NCI-H2171 treated with DMSO at 0.1 percent for 48 hours (cell line): ENCODE measurements around the gene ARHGEF38.

Experiments used
- DNase-seq: peaks from one replicate; lab custom pipeline; 2025; lab: John Stamatoyannopoulos, UW

The ARHGEF38 gene, protein sequence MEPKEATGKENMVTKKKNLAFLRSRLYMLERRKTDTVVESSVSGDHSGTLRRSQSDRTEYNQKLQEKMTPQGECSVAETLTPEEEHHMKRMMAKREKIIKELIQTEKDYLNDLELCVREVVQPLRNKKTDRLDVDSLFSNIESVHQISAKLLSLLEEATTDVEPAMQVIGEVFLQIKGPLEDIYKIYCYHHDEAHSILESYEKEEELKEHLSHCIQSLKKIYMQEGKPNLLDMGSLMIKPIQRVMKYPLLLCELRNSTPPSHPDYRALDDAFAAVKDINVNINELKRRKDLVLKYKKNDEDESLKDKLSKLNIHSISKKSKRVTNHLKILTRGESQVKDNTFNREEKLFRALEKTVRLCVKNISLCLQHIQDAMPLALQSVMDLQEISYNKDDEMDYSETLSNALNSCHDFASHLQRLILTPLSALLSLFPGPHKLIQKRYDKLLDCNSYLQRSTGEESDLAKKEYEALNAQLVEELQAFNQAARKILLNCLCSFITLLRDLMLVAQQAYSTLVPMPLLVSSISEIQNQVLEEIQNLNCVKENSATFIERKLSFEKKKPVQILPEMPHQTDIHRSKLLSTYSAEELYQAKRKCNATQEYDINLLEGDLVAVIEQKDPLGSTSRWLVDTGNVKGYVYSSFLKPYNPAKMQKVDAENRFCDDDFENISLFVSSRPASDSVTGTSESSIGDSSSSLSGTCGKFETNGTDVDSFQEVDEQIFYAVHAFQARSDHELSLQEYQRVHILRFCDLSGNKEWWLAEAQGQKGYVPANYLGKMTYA

DNA sequence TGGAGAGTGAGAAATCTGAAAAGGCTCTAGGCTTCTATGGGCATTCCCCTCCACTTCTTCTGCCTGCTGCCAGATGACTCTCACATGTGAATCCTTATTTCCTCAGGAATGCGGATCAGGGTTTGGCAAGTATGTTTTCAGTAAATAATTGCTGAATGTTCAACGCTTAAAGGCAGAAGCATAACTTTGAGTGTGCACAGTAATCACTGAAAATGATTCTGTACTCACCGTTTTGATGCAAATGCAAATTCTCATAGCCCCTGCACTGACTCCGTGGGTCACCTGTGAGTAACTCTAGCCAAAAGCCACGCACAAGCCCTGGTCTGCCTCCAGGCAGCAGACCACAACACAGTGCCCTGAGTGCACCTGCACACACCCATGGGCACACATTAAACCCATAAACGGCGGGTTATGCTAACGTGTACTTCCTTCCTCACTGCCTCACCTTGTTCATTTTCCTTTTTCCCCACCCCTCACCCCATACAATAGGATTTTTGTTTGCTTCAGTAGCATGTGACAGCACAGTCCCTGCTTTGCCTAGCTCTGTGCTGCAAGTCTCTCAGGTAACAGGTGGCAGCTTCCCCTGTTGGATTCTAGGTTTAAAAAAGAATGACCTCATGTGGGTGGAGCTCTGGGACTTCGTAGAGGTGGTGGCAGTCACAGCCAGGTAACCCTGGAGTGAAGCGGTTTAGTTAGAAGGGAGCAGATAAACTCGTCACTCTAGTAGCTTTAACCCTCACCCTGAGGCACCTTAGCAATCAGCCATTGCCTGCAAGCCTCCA is at the start of gene ARHGEF38:
Gene ARHGEF38 (plus strand): TSS at position 656 of the 782 bp plus-strand sequence. CDS start 146 bp downstream, outside the sequence.
- no peak for DNase-seq

DNA sequence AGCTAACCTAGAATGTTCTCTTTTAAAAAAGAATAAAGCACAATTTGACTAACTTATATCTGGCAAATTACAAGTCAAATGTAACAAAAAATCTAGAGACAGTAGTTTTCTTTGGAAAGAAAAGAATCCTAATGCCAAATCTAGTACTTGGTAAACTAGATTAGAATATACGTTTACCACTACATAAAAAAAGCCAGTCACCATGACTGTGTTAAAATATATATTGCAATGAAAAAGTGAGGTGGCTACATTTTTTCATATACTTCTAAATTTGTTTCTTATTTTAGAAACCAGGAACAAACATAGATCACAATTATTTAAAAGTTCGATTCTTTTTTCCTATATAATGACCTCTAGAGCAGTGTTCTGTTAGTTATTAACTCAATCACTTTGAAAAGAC is 48.9 kb upstream of the ARHGEF38 start:
- no peak for DNase-seq

DNA sequence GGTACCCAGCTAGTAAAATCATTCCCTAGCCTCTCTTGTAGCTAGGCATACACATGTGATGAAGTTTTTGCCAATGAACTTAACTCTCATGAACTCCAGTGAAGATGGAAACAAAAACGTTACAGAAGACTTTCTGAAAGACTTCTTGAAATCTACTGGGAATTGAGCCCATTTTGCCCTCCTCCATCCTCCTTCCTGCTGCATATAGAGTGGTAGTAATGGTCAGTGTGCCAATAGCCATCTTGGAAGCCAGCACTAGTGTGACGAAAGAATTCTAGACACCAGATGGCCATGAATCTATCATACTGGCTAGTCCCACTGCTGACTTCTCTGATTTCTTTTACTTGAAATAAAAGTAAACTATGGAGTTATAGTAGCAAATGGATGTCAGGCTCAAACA is 47.7 kb upstream of the ARHGEF38 start:
- DNase-seq = no peak

DNA sequence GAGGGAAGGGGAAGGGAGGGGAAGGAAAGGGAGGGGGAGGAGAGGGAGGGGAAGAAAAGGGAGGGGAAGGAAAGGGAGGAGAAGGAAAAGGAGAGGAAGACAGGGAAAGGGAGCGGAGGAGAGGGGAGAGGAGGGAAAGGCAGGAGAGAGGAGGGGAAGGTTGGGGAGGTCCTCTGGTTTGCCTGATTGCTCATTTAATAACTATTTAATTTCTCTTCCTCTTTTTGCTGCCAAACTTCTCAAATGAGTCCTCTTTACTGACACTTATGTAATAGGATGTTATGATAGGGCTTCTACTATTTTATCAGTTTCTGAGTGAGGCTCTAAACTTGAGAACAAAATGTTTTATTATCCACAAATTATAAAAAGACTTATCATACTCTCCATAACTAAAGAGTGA is 43.1 kb upstream of the ARHGEF38 start:
- DNase-seq = no peak

DNA sequence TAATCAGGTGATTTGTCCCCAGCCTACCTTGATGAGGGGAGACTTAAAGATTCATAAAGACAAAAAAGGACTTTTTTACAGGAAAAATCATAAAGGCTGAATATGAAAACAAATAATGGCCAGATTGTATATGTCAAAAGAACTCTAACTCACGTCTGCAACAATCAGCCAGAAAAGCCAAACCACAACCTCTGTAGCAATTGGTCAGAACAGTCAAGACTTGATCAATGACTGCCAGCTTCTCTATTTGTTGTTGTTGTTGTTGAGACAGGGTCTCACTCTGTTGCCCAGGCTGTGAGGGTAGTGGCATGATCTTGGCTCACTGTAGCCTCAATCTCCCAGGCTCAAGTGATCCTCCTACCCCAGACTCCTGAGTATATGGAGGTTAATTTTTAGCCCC is 42.7 kb upstream of the ARHGEF38 start:
- DNase-seq = no peak

DNA sequence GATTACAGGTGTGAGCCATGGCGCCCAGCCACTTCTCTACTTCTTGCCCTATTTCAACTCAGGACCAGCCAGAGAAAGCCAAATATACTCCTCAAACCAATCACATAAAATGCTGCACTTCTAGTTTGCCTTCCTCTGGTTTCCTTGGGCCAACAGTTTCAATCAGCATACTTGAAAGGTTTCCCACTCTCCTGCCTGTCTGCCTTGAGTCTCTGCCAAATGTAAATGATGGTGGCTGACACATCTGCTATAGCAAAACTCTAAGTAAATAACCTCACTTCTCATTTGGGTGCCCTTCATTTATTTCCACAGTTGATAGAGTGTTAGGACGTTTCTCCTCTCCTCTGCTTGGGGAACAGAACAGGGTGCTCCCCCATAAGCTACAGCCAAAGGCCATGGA is 42.2 kb upstream of the ARHGEF38 start:
- DNase-seq = no peak

DNA sequence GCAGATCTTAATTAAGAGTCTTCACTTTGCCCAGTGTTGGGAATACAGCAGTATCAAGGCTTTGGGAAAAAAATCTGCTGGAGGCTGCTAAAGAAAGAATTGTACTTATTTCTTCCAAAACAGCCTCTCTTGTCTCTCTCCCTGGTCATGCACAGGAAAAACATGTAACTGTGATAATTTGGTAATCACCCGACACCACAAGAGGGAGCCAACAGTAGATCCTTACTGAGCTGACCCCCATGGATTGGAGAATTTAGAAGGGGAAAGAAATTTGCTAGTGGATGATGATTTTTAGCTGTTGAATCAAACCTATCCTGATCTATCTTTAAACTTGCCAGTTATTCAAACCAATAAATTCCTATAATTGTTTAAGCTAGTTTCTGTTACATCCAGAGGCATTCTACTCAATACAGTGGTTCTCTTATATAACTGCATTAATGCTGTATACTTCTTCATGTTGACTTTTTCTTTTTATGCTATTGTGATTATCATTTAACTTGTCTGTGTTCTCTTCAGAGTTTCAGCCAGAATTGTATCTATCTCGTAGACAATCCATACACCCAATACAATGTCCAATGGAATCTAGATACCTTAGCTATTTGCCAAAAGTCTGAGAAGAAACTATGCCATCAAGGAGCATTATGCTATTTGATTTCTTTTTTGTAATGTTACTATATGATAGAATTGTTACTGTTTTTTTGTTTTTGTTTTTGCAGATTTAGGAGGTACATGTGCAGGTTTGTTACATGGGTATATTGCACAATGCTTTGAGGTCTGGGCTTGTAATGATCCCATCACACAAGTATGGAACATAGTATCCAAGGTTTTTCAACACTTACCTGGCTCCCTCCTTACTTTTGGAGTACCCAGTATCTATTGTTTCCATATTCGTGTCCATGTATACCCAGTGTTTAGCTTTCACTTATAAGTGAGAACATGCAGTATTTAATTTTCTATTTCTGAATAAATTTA is 31.3 kb upstream of the ARHGEF38 start:
- peak; percentile 2 for DNase-seq

DNA sequence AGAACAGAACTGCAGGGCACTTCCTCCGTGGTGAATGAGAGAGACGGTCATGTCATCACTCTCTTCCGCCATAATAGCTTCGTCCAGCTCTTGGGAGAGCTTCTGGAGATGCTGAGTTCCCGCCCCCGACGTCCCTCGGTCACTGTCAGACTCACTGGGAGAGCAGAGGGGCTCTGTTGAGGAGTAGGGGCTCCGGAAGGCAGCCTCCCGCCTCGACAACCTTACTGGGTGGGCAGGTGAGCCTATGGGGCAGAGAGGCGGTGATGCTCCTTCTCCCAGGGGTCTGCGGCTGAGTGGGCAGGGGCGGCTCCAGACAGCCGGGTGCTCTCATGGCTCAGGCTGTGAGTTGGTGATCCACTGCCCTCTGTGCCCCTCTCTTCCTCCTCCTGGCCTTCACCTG is 25.8 kb upstream of the ARHGEF38 start:
- no peak for DNase-seq

DNA sequence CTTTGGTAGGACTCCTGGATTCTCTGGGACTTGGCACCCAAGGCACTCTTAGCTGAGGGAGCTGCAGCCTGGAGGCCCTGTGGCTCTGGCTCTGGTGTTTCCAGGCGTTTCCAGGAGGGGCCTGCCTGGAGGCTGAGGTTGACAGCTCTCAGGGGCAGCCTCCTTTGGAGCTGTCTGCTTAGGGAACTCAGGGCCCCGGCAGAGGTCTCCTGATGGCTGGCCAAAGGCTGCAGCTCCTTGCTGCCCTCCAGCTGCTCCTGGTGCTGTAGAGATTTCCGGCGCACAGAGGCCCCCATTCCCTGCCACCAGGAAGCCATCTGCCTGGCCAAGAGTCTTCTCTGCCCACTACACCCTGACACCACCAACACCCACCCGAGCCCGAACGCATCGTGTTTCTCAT is 25.3 kb upstream of the ARHGEF38 start:
- no peak for DNase-seq

DNA sequence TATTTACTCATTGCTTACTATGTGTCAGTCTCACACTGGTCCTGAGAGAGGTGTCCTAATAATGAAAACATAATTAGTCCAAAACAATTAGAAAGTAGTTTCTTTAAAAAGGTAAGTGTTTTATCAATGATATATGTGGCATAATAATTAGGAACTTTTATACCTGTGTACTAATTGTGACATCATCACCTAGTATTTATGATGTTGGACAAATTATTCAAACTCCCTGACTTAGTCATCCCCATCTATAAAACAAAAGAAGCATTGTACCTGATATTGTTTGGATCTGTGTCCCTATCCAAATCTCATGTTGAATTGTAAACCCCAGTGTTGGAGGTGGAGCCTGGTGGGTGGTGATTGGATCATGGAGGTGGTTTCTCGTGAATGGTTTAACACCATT is 15.8 kb upstream of the ARHGEF38 start:
- no peak for DNase-seq

DNA sequence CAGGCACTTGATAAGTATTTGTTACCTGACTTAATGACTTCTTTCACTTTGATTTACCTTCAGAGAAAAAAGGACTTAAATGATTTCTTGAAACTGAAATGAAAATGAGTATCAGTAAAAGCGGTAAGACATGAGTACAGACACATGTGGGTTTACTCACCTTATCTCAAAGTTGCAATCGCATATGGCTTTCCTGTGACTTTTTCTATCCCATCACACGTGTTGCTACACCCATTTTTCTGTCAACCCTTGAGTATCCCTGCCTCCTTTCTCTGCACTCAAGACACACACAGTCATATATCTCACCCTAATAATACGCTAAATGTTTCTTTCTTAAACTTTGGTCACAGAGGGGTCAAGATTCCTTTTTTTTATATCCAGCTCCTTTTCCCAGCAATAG is 11.0 kb upstream of the ARHGEF38 start:
- DNase-seq = no peak

DNA sequence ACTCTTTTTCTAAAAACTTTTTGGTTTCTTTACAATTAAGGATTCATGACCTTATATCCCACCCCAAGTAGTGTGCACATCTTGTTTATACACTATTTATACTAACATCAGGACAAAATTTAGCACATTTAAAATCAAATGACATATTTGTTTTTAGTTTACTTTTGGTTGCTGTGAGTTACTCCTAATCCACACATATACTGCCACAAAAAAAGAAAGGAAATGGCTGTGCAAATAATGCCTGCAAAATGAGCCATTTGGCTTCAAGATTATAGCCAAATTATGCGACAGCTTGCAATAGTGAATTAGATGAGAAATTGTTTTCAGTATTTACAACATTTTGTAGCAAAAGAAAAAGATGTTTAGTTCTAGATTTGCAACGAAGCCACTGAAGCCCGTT is 10.4 kb upstream of the ARHGEF38 start:
- DNase-seq = no peak

DNA sequence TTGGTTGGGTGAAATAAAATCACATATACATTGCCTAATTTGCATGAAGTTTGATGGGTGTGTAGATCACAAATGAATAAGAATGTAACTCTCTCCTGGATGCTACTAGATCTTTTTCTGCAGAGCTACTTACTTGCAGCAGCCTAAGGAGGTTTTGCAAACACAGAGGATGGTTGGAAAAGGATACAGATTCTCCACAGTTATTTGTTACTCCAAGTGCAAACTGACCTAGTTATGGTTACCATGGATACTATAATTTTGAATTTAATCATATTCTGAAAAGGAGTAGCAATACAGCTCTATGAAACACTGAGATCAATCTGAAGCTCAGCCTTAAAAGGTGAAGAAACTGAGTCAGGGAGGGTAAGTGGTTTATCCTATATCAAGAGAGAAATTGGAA is 9.1 kb upstream of the ARHGEF38 start:
- no peak for DNase-seq

DNA sequence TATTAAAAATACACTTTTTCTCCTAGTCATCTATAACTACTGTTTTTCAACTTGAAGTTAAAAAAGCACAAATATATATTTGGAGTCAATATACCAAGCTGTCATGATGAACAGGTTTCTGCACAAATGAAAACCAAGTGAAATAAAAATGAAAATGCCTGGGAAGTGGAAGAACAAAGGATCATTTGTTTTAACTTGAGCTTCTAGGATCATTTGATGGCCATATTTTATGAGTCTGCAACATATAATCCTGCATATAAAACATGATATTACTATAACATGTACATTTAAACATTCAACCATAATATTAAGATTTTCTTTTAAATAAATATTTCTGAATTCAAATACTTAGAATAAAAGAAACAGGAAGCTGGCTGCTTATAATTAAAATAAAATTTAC is 8.5 kb upstream of the ARHGEF38 start:
- DNase-seq = no peak

DNA sequence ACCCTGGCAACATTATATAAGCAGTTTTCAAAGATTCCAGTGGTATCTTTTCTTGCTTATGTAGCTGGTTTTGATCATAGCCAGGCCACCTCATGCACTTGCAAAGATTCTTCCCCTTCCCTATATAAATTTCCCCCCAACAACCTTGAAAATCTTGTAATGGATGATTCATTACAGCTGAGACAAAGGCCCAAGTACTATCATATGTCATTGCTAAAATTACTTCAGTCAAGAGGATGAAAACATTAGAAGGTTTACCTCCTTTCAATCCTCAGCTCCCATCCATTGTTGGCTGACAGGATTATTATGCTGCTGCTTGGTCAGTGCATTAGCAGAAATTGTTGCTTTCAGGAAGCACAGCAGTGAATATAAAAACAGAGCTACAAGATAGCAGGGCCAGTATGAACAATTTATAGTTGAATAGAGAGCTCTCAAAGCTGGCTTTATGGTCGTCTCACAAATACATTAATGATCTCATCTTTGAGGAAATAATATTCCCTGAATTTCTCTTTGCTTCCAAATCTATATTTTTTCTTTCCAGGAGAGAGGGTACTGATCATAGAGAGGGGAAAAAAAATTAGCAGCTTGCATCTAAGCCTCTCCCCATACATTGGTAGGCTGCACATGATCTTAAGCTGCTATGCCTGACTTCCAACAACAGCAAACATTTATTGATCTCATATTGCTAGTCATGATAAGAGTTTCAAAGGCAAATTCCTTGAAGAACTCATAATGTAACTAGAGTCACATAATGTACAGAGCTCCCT is 7.7 kb upstream of the ARHGEF38 start:
- DNase-seq = no peak

DNA sequence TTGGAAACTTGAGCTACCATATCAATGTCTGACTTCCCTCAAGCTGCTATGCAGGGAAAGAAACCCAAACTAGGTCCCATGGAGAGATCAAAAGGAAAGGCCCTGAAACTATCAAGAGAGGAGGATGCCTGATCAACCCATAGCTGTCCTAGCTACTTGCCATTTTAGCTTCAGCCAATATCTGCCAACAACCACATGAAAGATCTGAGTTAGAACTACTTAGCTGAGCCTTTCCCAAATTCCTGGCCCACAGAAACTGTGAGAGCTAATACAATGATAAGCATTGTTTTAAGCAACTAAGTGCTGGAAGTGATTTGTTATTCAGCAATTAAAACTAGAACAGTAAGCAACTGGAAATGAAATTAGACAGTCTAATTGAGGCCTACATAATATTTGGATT is 6.3 kb upstream of the ARHGEF38 start:
- no peak for DNase-seq

DNA sequence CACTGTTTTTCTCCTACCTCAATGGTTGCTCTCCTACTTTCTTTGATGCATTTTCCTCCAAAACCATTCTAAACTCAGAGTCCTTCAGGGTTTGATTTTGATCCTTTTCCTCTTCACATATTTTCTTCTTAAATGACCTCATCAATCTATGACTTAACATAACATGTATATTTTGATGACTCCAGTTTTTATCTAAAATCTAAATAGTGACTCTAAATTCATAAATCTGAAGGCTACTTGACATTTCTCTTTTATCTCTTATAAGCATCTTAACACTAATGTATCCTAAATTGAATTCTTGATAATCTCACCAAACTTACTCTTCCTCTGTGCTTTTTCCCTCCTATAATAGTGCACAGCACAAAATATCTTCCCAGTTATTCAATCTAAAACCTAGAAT is 4.7 kb upstream of the ARHGEF38 start:
- DNase-seq = no peak

DNA sequence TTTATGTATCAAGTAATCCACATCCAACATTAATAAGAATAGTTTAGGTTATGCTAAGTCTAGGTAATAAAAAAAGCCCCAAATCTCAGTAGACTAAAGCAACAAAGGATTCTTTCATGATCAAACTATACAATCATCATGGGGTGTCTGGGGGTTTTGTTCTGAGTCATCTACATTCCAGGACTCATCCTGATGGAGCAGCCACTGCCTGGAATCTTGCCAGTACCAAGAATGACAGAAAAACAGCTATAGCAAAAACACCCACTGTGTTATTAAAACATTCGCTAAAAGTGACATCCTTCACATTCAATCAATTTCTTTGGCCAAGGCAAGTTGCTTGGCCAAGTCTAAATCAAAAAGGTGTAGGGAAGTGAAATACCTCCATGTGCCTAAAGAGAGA is 3.9 kb upstream of the ARHGEF38 start:
- DNase-seq = no peak

DNA sequence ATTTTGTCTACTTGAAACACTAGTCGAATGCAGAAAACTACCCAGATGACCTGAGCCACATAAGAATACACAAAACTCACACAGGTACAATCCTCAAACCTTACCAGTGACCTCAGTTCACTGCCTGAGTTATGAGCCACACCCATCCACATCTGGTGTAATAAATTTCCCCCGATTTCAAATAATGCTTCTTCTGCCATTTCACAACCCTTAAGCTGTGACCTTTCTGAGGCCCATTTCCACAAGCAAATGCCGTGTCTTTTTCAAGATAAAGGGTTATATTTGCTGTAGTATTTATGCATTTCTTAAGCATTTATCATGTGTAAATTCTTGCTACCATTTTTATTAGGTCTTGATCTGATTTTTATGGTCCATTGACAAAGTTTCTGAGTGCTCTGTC is 1.8 kb upstream of the ARHGEF38 start:
- no peak for DNase-seq

DNA sequence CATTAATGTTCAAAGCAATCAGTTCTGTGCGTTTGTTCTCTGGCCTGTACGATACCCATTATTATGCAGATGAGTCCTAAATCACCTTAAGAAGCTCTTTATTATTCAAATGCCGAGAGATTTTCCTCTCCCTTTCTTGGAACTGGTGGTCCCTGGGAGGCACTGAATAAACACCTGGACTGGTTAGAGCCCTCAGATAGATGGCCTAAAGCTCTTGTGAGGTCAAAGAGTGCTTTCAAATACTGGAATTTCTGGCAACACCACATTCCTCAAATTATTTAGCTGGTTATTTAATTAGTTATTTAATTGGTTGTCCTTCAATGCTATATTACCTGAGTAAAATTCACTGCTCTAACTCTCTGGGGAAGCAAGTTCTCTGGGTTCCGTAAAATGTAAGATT is 3.0 kb downstream of the ARHGEF38 start:
- no peak for DNase-seq

DNA sequence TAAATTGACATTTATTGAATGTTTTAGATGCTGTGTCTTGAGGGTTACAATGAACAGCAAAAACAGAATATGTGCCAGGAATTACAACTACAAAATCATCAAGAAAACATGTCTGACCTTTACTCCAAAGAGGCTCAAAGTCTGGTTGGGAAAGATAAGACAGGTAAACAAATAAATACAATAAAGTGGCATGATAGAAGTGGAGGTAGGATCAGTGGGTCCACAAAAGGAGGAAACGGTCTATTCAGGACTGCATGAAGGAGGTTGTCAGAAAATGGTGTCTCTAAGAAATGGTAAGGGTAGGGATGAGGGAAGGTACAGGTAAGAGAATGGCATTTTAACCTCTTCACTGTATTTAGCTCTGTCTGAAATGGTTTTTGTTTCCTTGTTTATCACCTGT is 3.8 kb downstream of the ARHGEF38 start:
- no peak for DNase-seq
